ENCODE results near the gene RCL1.
"Not testable (repeated sequence)": the region's sequence is repeated elsewhere in the genome, so short reads cannot be mapped to it uniquely, and the experiment has no call there.

RCL1 gene

DNA sequence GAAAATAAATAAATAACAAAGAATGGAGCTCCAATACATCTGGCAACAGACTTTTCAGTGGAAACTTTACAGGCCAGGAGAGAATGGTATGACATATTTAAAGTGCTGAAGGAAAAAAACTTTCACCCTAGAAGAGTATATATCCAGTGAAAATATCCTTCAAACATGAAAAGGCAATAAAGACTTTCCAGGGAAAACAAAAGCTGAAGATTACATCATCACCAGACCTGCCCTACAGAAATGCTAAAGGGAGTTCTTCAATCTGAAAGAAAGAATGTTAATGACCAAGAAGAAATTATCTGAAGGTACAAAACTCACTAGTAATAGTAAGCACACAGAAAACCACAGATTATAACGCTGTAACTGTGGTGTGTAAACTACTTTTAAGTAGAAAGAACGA, 8.3 kb upstream of the RCL1 start:
- DNase-seq = no peak

GRCh38 chr9:4786599-4786998, 6.1 kb upstream of the RCL1 start:
- DNase-seq = no peak

DNA sequence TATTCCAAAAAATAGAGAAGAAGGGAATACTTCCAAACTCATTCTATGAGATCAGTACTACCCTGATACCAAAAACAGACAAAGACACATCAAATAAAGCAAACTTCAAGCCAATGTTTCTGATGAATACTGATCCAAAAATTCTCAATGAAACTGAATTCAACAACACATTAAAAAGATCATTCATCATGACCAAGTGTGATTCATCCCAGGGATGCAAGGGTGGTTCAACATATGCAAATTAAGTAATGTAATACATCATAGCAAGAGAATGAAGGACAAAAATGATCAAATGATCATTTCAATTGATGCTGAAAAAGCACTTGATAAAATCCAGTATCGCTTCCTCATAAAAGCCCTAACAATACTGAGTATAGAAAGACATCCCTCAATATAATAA, 4.9 kb upstream of the RCL1 start:
- DNase-seq = no peak

GRCh38 chr9:4788703-4789102, 4.0 kb upstream of the RCL1 start:
- DNase-seq = no peak

GRCh38 chr9:4792054-4792571, 631 bp upstream of the RCL1 start:
- no peak for DNase-seq

- no peak for DNase-seq
Observed at GRCh38 chr9:4793459-4794395, 983 bp downstream of the RCL1 start.

DNA sequence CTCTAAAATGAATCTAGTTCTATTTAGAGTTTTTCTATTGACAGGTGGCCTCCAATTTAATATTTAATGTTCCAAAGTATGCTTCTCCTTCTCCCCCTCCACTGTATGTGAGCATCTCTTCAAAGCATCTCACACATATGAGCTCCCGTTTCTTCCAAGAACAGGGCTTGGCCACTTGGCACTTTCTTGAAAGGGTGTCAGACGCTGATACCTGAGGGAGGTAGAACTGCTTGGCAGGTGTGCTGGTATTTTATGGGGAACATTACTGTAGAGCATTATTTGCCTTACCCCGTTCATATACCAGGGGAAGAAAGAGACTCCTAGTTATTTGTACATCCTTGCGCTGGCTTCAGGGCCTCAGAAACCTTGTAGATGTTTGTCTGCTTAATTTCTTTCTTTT, 1.9 kb downstream of the RCL1 start:
- DNase-seq = no peak

GRCh38 chr9:4795108-4795507, 2.4 kb downstream of the RCL1 start:
- not testable (repeated sequence) for DNase-seq

DNA sequence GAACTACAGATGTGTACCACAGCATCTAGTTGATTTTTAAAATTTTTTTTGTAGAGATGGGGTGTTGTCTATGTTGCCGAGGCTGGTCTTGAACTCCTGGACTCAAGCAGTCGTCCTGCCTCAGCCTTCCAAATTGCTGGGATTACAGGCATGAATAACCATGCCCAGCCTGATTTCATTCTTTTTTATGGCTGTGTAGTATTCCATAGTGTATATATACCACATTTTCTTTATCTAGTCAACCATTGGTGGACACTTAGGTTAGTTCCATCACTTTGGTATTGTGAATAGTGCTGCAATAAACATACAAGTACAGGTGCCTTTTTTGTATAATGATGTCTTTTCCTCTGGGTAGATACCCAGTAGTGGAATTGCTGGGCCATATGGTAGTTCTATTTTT, 3.8 kb downstream of the RCL1 start:
- no peak for DNase-seq

DNA sequence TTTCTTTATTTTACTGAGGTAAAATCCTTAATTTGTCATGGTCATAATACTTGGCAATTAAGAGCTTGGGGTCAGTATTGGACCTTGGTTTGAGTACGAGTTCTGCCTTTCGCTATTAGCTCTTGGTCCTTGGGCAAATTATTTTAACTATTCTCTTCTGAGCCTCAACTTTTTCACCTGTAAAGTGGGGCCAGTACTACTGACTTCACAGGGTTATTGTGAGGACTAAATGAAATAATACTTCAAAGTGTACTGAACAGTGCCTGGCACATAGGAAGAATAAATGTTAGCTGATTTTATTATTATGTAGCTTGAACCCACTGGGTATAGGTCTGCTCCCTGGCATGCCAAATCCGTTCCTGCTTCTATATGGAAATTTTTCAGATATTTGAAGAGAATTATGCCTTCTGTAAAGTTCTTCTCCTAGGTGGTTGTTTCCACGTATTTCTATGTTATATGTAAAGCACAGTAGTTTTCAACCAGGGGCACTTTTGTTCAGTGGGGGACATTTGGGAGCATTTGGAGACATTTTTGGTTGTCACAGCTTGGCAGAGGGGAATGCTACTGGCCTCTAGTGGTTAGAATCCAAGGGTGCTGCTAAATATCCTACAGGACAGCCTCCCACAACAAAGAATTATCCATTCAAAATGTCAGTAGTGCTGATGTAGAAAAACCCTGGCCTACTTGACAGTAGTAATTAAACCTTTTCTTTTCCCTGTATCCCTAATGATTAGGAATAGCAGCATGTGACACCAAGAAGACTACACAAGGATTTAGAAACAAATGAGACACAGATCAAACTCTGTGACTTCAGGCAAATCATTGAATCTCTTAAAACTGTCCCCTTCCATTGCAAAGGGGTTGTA, 4.5 kb downstream of the RCL1 start:
- DNase-seq = peak; percentile 29

- DNase-seq = no peak
Observed at GRCh38 chr9:4797854-4798150, 5.1 kb downstream of the RCL1 start.

DNA sequence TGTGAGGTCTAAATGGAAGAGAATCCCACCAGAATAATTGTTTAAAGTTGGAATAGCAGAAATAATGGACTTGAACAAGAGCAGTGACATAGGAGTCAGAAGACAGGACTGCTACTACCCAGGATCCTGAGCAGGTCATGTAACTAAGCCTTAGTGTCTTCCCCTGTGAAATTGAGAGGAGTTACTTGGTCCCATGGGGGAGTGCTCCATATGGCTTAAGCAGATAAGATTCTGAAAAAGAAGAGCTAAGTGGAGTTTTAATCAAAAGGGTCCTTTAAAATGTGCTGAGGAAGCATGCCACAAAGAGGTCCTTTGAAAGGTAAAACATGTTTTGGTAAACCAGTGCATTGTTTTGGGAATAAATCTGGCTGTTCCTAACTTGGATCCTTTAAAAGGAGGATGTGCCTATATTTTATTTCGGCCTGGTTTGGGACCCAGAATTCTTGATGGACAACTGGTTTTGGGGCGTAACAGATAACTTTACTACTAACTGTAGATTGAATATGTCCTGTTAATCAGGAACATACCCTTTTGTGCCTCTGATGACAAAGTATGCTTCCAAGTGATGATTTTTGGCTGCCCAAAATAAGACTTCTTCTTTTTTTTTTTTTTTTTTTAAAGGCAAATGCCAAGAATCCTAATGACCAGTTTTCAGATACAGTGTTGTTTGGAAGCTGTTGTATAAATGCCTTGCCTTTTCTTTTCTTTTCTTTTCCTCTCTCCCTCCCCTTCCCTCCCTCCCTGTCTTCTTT, 5.7 kb downstream of the RCL1 start:
- no peak for DNase-seq

DNA sequence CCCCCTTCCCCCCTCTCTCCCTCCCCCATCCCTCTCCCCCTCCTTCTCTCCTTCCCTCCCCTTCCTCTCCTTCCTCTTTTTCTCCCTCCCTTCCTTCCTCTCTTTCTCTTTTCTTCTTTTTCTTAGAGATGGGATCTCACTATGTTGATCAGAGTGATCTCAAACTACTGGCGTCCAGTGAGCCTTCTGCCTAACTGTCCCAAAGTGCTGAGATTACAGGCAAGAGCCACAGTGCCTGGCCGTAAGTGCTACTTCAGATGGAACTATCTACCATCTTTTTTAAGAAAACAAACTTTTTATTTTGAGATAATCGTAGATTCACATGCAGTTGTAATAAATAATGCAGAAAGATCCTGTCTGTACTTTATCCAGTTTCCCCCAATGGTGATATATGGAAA, 6.3 kb downstream of the RCL1 start:
- no peak for DNase-seq

DNA sequence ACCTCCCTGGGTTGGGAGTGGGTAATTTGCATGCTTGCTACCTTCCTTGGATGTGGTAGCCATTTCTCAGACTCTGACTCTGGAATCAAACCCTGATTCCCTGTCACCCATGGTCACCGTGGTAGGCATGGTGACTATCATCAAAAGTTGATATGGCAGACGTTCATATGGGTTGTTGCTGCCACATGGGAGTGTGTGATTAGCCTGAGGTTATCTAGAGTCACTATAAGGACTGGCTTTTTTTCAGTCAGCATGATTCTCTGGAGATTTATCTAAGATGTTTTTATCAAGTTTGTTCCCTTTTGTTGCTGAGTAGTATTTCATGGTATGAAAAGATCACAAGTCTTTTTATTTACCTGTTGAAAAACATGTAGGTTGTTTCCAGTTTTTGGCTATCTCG, 7.0 kb downstream of the RCL1 start:
- DNase-seq = no peak

DNA sequence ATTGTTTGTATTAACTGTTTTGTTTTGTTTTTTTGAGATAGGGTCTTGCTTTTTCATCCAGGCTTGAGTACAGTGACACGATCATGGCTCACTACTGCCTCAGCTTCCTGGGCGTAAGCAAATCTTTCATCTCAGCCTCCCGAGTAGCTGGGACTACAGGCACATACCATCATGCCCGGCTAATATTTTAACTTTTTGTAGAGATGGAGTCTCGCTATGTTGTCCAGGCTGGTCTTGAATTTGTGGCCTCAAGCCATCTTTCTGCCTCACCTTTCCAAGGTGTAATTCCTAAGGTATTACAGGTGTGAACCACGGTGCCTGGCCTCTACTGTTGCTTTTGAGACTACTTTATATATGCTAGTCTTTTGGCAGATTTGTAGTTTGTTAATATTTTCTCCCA, 8.4 kb downstream of the RCL1 start:
- no peak for DNase-seq

GRCh38 chr9:4803670-4804530, 11.2 kb downstream of the RCL1 start:
- DNase-seq = no peak

- no peak for DNase-seq
Observed at GRCh38 chr9:4804531-4805016, 11.8 kb downstream of the RCL1 start.

DNA sequence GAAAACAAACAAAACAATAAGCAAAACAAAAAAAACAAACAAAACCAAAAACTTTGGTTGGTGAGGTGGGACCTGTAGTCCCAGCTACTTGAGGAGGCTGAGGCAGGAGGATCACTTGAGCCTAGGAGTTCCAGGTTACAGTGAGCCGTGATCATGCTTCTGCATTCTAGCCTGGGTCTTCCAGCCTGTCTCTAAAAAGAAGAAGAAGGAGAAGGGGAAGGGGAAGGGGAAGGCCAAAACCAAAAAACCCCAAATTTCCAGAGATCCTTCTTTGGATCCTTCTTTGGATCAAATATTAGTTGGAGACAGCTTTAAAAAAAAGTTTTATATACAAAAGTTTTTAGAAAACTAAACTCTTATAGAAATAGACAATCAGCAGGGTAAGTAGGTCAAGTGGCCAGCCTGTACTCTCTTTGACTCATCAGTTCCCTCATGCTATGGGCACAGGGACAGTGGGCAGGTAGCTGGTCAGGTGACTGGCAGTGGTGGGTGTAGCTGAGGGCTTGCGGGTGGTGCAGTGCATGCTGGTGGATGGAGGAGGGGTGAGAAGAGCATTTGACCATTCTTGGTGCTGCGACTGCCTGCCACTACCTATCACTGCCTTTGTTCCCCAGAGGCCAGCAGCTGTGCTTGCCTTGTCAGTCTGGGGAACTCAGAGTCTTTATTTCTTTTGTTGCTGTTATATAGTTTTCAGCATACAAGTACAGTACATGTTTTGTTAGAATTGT, 12.6 kb downstream of the RCL1 start:
- DNase-seq = no peak

GRCh38 chr9:4810565-4810964, 17.8 kb downstream of the RCL1 start:
- no peak for DNase-seq

GRCh38 chr9:4811824-4812223, 19.1 kb downstream of the RCL1 start:
- DNase-seq = no peak

- no peak for DNase-seq
Observed at GRCh38 chr9:4812858-4813257, 20.1 kb downstream of the RCL1 start.

Data from CD4-positive, alpha-beta T cell treated with Interleukin-12 subunit alpha and Interleukin-12 subunit beta, for 1 hour (primary cell).